GM18505 (cell line): ENCODE data around the gene RARA.

ENCODE experiments used
- ATAC-seq: cut with Tn5 transposase; IDR thresholded peaks from one replicate; pipeline ENCODE4 v1.9.1; 2021; ENCODE audit not compliant: unreplicated experiment
- POLR2A ChIP-seq: IDR thresholded peaks from 4 replicates; pipeline ENCODE4 v1.6.1; 2011; ENCODE audit warnings: borderline replicate concordance; ENCODE audit not compliant: insufficient read depth, insufficient read length; ENCODE audit errors: extremely low read depth

Gene RARA

GRCh38 chr17:40345161-40345993 is 36.4 kb downstream of the RARA start:
- no peak for TF ChIP-seq POLR2A
- no peak for ATAC-seq

- no peak for ATAC-seq
These were observed 37.2 kb downstream of the RARA start for GRCh38 chr17:40345994-40346764.

GRCh38 chr17:40346765-40347158 is 37.8 kb downstream of the RARA start:
- no peak for ATAC-seq
- no peak for TF ChIP-seq POLR2A

More at GRCh38 chr17:40345994-40346764, 37.2 kb downstream of the RARA start:
- no peak for TF ChIP-seq POLR2A

GRCh38 chr17:40347319-40348135 is 38.5 kb downstream of the RARA start:
- ATAC-seq, result no peak
- TF ChIP-seq POLR2A, result no peak

- no peak for TF ChIP-seq POLR2A
- no peak for ATAC-seq
These were observed 39.1 kb downstream of the RARA start for GRCh38 chr17:40348136-40348504.

- no peak for ATAC-seq
- TF ChIP-seq POLR2A, result no peak
These were observed 39.8 kb downstream of the RARA start for GRCh38 chr17:40348562-40349476.

GRCh38 chr17:40349477-40349894 is 40.5 kb downstream of the RARA start:
- TF ChIP-seq POLR2A, result no peak
- ATAC-seq, result no peak

GRCh38 chr17:40349895-40350688 is 41.1 kb downstream of the RARA start:
- no peak for ATAC-seq
- TF ChIP-seq POLR2A, result no peak

GRCh38 chr17:40350689-40351358 is 41.8 kb downstream of the RARA start:
- no peak for ATAC-seq
- TF ChIP-seq POLR2A, result no peak

- no peak for TF ChIP-seq POLR2A
- no peak for ATAC-seq
These were observed 42.6 kb downstream of the RARA start for GRCh38 chr17:40351359-40352236.

- no peak for ATAC-seq
- no peak for TF ChIP-seq POLR2A
These were observed 43.3 kb downstream of the RARA start for GRCh38 chr17:40352237-40352778.
